ENCODE measurements around the gene ATP6V0E1.

The ATP6V0E1 gene

DNA sequence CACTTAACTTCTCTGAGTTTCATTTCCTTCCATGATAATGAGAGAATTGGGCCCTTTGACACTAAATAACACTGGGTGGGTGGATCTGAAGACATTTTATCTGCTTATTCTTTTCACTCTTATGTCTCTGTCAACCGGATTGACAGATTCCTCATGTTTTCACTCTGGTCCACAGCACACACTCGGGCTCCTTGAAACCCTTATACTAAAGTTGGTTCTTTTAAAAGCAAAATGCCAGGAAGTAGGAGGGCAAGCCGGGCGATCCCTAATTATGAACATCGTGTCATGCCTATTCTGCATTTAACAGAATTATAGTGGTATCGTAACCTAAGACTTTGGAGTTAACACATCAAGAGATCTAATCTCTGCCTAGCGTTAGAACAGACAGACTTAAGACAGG lies 44.3 kb downstream of the ATP6V0E1 start:
- TF ChIP-seq GATA3 (IDR thresholded peaks at IDR 0.05; ENCODE audit: low read depth, low read length) (no peak), GATA2 (IDR thresholded peaks at IDR 0.05; ENCODE audit: low read depth, low read length) (no peak)

DNA sequence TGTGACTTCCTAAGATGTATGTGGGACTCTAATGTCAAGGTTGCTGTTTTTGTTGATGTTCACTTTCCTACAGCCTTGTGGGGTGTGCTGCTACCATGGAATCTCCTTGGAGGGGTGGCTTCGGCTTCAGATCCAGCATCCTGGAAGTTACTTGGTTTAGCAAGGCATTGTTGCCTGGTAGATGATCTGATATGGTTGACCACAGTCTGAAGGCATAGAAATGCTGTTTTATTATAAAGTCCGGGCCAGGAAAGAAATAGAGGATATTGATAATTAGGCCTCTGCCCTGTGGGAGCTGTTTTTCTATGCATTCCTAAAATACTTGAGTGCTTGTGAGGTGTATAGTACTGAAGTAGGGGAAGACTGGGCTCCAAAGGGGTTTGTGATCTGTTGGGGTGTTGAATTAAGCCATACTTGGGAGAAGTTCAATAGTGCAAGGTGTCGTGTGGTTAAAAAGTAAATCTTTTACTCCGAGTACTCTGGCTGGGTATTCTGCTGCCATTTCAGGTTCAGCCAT lies 45.3 kb downstream of the ATP6V0E1 start:
- TF ChIP-seq GATA2 (IDR thresholded peaks at IDR 0.05; ENCODE audit: low read depth, low read length) (no peak), GATA3 (IDR thresholded peaks at IDR 0.05; ENCODE audit: low read depth, low read length) (no peak)

DNA sequence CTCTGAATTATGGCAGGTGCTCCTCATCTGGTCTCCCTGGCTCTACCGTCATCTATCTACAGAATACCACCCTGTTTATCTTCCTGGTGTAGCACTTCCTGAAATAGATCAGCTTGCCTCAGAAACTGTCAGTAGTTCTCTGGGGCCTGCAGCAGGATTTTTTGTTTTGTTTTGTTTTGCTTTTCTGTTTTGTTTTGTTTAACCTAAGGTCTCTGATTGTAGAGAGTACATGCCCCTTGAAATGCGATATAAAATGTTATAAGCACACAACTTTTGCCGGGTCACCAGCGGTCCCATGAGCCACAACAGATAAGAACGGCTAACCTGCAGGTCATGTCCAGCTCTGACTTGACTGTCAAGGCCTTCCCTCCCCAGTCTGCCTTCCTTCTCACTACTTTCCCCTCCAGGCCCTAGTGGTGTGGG lies 45.9 kb downstream of the ATP6V0E1 start:
- TF ChIP-seq GATA2 (IDR thresholded peaks at IDR 0.05; ENCODE audit: low read depth, low read length) (no peak), GATA3 (IDR thresholded peaks at IDR 0.05; ENCODE audit: low read depth, low read length) (no peak)

DNA sequence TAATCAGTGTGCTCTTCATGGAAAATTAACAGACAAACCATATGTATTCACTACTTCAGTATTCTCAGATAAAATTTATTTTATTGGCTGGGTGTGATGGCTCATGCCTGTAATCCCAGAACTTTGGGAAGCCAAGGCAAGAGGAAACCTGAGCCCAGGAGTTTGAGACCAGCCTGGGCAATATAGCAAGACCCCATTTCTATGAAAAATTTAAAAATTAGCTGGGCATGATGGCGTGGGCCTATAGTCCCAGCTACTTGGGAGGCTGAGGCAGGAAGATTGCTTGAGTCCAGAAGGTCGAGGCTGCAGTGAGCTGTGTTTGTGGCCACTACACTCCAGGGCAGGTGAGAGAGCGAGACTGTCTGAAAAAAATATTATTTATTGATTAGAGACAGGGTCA lies 49.2 kb downstream of the ATP6V0E1 start:
- no peak for TF ChIP-seq GATA3 (IDR thresholded peaks at IDR 0.05; ENCODE audit: low read depth, low read length)
- TF ChIP-seq GATA2 (IDR thresholded peaks at IDR 0.05; ENCODE audit: low read depth, low read length) = no peak

DNA sequence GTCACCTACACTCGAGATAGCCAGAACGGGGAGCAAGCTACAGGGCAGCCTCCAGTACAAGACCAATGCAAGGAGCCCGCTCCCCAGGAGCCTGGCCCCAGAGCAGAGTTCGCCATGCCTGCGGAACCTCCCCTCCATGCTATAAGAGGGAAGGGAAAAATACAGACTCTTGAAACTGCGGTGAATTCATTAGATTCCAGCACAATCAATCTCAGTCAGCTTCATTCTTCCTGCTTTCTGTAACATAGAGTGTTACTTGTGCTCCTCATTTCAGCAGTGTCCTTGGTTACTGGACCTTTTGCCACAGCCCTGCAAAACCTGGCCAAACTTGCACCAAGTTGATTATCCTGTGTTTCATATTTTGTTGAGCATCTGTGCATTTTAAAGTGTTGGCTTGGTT lies 50.4 kb downstream of the ATP6V0E1 start:
- TF ChIP-seq GATA2 (IDR thresholded peaks at IDR 0.05; ENCODE audit: low read depth, low read length) = no peak
- TF ChIP-seq GATA3 (IDR thresholded peaks at IDR 0.05; ENCODE audit: low read depth, low read length) = no peak

DNA sequence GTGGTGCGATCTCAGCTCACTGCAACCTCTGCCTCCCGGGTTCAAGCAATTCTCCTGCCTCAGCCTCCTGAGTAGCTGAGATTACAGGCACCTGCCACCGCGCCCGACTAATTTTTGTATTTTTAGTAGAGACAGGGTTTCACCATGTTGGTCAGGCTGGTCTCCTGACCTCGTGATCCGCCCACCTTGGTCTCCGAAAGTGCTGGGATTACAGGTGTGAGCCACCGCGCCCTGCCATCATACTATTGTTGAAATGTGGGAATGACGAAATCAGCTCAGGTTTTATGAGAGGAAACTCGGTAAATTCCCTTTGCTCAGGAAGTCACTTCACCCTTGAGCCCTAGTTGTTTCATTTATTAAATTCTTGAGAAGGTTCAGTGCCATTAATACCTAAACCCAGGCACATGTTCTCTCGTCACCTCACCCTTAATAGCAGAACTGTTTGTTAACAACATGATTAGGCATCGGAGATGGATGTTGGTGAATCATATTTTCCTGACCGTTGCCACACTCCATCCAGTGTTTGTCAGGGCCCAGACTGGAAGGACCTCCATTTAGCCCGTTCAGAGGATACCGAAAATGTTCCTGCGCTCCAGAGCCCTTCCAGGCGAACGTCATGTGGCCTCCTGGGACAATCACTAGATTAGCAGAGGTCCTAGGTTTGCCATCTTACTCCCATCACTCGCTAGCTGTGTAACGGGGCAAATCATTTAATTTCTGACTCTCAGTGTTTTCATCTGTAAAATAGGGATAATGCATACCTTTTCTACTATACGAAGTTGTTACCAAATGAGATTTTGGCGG lies 52.5 kb downstream of the ATP6V0E1 start:
- TF ChIP-seq GATA2 (IDR thresholded peaks at IDR 0.05; ENCODE audit: low read depth, low read length) (no peak), GATA3 (IDR thresholded peaks at IDR 0.05; ENCODE audit: low read depth, low read length) (no peak)

DNA sequence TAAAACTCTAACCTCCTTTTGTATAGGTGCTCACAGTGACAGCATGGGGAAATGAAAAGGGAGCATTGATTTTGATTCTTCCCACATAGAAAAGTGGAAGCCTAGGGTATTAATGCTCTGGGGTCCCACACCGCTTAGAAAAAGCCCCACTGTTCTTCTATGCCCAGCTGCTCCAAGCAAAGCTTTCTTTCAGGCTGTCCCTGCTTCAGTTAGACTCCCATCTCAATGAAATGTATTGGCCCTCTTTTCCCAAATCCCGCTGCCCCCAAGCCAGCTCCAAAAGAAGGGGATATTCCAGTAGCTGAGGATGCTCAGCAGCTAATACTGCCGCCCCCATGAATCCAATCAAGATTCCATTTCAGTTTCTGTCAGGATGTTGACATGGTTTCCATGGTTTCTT lies 55.6 kb downstream of the ATP6V0E1 start:
- TF ChIP-seq GATA3 (IDR thresholded peaks at IDR 0.05; ENCODE audit: low read depth, low read length) (no peak), GATA2 (IDR thresholded peaks at IDR 0.05; ENCODE audit: low read depth, low read length) (no peak)

DNA sequence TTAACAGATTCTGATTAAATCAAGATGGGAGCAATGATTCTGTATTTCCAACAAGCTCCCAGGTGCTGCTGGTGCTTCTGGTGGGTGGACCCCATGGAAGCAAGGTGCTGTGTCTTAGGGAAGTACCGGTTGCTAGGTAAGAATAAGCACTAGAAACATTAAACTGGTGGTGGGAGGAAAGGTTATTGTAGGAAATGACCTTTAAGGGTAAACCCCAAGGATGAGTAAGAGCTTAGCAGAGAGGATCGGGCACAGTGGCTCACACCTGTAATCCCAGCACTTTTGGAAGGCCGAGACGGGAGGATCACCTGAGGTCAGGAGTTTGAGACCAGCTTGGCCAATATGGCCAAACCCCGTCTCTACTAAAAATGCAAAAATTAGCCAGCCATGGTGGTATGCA lies 56.4 kb downstream of the ATP6V0E1 start:
- TF ChIP-seq GATA2 (IDR thresholded peaks at IDR 0.05; ENCODE audit: low read depth, low read length) = no peak
- no peak for TF ChIP-seq GATA3 (IDR thresholded peaks at IDR 0.05; ENCODE audit: low read depth, low read length)

DNA sequence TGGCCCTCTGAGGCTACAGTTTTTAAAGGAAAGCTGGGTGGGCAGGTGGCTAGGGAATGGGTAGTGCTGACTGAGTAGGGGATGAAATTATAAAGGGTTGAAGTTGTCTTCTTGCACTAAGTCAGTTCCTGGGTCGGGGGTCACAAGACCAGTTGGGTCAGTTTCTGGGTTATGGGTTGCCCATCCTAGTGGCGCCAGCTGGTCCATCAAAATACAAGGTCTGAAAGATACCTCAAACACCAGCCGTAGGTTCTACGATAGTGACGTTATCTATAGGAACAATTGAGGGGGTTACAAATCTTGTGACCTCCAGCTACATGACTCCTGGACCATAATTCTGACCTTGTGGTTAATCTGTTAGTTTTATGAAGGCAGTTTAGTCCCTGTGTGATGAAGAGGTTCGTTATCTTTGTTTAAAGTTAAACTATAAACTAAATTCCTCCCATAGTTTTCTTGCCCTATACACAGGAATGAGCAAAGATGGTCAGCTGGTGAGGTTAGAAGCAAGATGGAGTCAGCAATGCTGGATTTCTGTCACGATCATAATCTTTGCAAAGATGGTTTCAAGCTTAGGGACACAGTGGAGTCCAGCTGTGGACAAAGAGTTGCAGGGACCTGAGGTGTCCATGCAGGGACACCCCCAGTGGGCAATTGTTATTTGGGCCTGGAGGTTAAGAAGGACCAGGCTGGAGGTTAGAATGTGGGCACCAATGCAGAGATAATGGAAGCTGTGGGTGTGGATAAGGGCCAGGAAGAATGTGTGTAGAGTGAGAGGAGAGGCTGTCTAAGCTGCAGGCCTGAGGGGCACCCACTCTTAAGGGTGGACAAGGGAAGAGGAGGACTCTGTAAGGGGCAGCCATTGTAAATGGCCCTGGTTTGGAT lies 58.6 kb downstream of the ATP6V0E1 start:
- no peak for TF ChIP-seq GATA3 (IDR thresholded peaks at IDR 0.05; ENCODE audit: low read depth, low read length)
- no peak for TF ChIP-seq GATA2 (IDR thresholded peaks at IDR 0.05; ENCODE audit: low read depth, low read length)

DNA sequence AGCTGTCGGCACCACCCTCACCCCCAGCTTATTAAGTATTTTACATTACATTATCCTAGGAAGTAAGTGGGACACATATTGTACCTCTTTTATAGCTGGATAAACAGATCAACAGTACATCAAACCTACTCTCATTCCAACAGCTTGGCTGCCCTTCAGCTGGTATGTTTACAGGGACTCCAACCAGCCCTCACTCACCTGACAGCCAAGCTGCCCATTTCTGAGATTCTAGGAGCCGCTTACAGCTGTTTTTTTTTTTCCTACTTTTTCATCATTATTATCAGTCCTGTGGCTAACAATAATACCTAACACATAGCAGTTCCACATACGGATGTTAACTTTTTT lies 59.2 kb downstream of the ATP6V0E1 start:
- TF ChIP-seq GATA2 (IDR thresholded peaks at IDR 0.05; ENCODE audit: low read depth, low read length) (no peak), GATA3 (IDR thresholded peaks at IDR 0.05; ENCODE audit: low read depth, low read length) (no peak)

DNA sequence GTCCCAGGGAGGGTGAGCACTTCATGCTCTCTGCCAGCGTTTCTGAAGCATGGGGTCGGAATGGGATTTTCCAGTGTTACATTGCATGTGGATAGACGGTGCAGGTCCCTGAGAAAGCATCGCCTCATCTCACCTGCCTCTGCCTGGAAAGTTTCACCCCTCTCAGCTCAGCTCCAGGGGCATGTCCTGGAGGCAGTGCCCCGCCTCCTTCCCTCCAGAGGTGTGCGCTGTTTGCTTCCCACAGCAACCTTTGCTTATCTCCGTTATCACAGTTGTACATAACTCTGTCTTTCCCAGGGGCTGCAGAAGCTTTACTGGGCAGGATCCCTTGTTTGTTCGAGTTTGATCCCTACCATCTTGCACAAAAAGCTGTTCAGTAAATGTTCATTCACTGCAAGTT lies 61.9 kb downstream of the ATP6V0E1 start:
- no peak for TF ChIP-seq GATA2 (IDR thresholded peaks at IDR 0.05; ENCODE audit: low read depth, low read length)
- TF ChIP-seq GATA3 (IDR thresholded peaks at IDR 0.05; ENCODE audit: low read depth, low read length) = no peak

DNA sequence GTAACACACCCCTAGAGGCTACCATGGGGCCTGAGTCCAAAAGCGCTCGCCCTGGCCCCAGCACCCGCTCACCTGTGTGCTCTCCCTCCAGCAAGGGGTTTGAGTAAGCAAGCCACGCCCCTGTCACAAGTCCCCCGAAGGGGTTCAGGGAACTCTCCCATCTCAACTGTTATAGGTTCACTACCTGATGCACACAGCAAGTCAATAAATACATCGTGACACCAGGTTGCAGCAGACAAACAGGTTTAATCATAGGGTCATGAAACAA lies 64.2 kb downstream of the ATP6V0E1 start:
- TF ChIP-seq GATA3 (IDR thresholded peaks at IDR 0.05; ENCODE audit: low read depth, low read length) (no peak), GATA2 (IDR thresholded peaks at IDR 0.05; ENCODE audit: low read depth, low read length) (no peak)

DNA sequence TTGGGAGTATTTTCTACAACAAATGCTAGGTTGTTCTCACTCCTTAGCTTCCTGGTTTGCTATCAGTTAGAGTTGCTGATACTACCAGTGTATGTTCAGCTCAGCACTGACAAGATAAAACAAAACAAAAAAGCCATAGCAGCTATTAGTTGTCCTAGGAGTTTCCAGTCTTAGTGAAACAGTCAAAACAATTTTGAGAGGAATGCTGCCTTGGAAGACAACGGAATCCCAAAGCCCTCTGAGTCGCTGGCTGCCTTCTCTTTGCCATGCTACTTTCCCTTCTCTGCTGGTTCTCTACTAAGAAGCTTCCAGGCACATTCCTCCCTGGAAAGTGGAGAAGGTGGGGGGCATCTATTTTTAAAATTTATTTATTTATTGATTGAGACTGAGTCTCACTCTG lies 67.2 kb downstream of the ATP6V0E1 start:
- TF ChIP-seq GATA3 (IDR thresholded peaks at IDR 0.05; ENCODE audit: low read depth, low read length) (no peak), GATA2 (IDR thresholded peaks at IDR 0.05; ENCODE audit: low read depth, low read length) (no peak)

DNA sequence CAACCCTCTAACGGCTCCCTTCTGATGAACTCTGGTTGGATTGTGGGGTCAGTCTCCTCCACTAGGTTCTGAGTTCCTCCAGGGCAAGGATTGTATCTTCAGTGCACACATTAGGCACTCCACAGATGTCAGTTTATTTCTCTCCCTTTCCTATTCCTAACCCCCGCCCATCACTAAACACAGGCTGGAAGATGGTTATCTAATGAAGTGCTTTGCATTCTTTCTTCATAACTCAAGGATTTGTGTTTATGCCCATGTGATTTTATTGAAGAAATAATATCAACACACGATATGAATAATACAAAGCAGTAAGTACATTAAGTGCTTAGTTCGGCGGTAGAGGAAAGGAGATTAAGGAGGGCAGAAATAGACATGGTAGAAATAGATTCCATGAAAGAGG lies 68.2 kb downstream of the ATP6V0E1 start:
- no peak for TF ChIP-seq GATA2 (IDR thresholded peaks at IDR 0.05; ENCODE audit: low read depth, low read length)
- TF ChIP-seq GATA3 (IDR thresholded peaks at IDR 0.05; ENCODE audit: low read depth, low read length) = no peak

DNA sequence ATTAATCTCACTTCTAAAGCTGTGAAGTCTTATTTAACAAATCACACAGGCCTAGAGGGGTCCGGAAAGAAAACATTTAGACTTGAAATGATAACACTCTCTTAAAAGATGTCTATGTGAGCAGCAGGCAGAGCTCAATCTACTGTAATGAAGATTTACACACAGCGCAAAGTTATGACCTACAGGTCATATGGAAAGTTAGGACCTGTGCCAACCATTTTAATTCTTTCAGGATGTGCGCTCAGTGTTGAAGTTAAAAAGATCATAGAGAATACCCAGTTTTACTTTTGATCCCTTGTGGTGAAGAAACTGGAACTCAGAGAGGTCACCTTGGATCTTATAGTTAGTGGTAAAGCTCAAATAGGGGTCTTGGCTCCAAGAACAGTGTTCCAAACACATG lies 69.5 kb downstream of the ATP6V0E1 start:
- TF ChIP-seq GATA3 (IDR thresholded peaks at IDR 0.05; ENCODE audit: low read depth, low read length) = no peak
